ENCODE results near the gene RIPK3.

Gene RIPK3

GRCh38 chr14:24368562-24369252, 28.9 kb upstream of the RIPK3 start:
- no CpG with 5 or more reads among the region's 52 CpGs for WGBS (ENCODE audit: extremely low coverage, insufficient coverage, insufficient read length)
- peak overlapping the region; percentile 94 for H4K12ac ChIP-seq (ENCODE audit: low read depth, low read length)

GRCh38 chr14:24368212-24368561, 28.4 kb upstream of the RIPK3 start:
- Histone ChIP-seq H3K4me3 (ENCODE audit: low read depth, low read length) (peak overlapping the region; percentile 77), H2BK12ac (ENCODE audit: low read length) (peak overlapping the region; percentile 81), H3K9me3 (ENCODE audit: insufficient read depth, low read depth, low read length) (peaks cover 1% of the 10 kb centered on the region), H4K91ac (ENCODE audit: low read depth, low read length) (peak overlapping the region; percentile 99), H3K23ac (ENCODE audit: low read length) (no peak overlapping the region), H3K4me2 (ENCODE audit: low read length) (peak overlapping the region; percentile 98), H3K4ac (ENCODE audit: low read depth, low read length) (peak overlapping the region; percentile 97), H3K18ac (ENCODE audit: low read length) (peak overlapping the region; percentile 98), H3K14ac (ENCODE audit: low read length) (peak overlapping the region; percentile 93), H3K79me1 (ENCODE audit: low read length) (peaks cover 30% of the 10 kb centered on the region), H3K79me2 (ENCODE audit: control insufficient read depth, insufficient read depth, low read length, poor library complexity) (peaks cover 6% of the 10 kb centered on the region), H2AK5ac (ENCODE audit: low read length) (peak overlapping the region; percentile 83), H2BK5ac (ENCODE audit: low read depth, low read length, poor library complexity) (peak overlapping the region; percentile 79), H2BK120ac (ENCODE audit: insufficient read depth, low read length, poor library complexity) (peak overlapping the region; percentile 97), H3K27me3 (ENCODE audit: insufficient read depth, low read length) (no peaks in the 10 kb centered on the region), H4K12ac (ENCODE audit: low read depth, low read length) (peak overlapping the region; percentile 94), H3K36me3 (ENCODE audit: control insufficient read depth in 1 of 2, insufficient read depth in 2 of 2, low read length in 2 of 2) (peaks cover 14 to 20% of the 10 kb centered on the region in 2 experiments), H2AFZ (ENCODE audit: insufficient read depth, low read length, poor library complexity) (peak overlapping the region; percentile 38), H4K8ac (ENCODE audit: low read depth, low read length) (peak overlapping the region; percentile 94), H3K9ac (ENCODE audit: low read length) (peak overlapping the region; percentile 8), H3K27ac (ENCODE audit: low read depth, low read length) (peak overlapping the region; percentile 72), H3K4me1 (ENCODE audit: control insufficient read depth in 1 of 2, insufficient read depth in 2 of 2, low read length in 2 of 2) (peaks cover 3 to 9% of the 10 kb centered on the region in 2 experiments)
- DNase-seq: no peak
- no CpG with 5 or more reads among the region's 15 CpGs for WGBS (ENCODE audit: extremely low coverage, insufficient coverage, insufficient read length)

More at GRCh38 chr14:24368562-24369252, 28.9 kb upstream of the RIPK3 start:
- H2BK120ac ChIP-seq (ENCODE audit: insufficient read depth, low read length, poor library complexity): peak overlapping the region; percentile 97
- H3K9me3 ChIP-seq (ENCODE audit: insufficient read depth, low read depth, low read length): peaks cover 1% of the 10 kb centered on the region
- peak overlapping the region; percentile 19 for H3K9ac ChIP-seq (ENCODE audit: low read length)
- peak overlapping the region; percentile 94 for H4K8ac ChIP-seq (ENCODE audit: low read depth, low read length)
- peaks cover 30% of the 10 kb centered on the region for H3K79me1 ChIP-seq (ENCODE audit: low read length)
- H3K4me1 ChIP-seq (ENCODE audit: control insufficient read depth in 1 of 2, insufficient read depth in 2 of 2, low read length in 2 of 2): peaks cover 3 to 9% of the 10 kb centered on the region in 2 experiments
- H2BK12ac ChIP-seq (ENCODE audit: low read length): peak overlapping the region; percentile 81
- H3K79me2 ChIP-seq (ENCODE audit: control insufficient read depth, insufficient read depth, low read length, poor library complexity): peaks cover 6% of the 10 kb centered on the region
- H3K14ac ChIP-seq (ENCODE audit: low read length): peak overlapping the region; percentile 93
- H2AK5ac ChIP-seq (ENCODE audit: low read length): peak overlapping the region; percentile 83
- no peak for DNase-seq
- no peaks in the 10 kb centered on the region for H3K27me3 ChIP-seq (ENCODE audit: insufficient read depth, low read length)
- H2BK5ac ChIP-seq (ENCODE audit: low read depth, low read length, poor library complexity): peak overlapping the region; percentile 79
- peak overlapping the region; percentile 98 for H3K4me2 ChIP-seq (ENCODE audit: low read length)
- H2AFZ ChIP-seq (ENCODE audit: insufficient read depth, low read length, poor library complexity): peak overlapping the region; percentile 38
- peak overlapping the region; percentile 97 for H3K4ac ChIP-seq (ENCODE audit: low read depth, low read length)
- peak overlapping the region; percentile 99 for H4K91ac ChIP-seq (ENCODE audit: low read depth, low read length)
- H3K4me3 ChIP-seq (ENCODE audit: low read depth, low read length): peak overlapping the region; percentile 77
- H3K27ac ChIP-seq (ENCODE audit: low read depth, low read length): peak overlapping the region; percentile 72
- peaks cover 19 to 25% of the 10 kb centered on the region in 2 experiments for H3K36me3 ChIP-seq (ENCODE audit: control insufficient read depth in 1 of 2, insufficient read depth in 2 of 2, low read length in 2 of 2)
- no peak overlapping the region for H3K23ac ChIP-seq (ENCODE audit: low read length)
- peak overlapping the region; percentile 98 for H3K18ac ChIP-seq (ENCODE audit: low read length)

GRCh38 chr14:24367514-24368211, 27.9 kb upstream of the RIPK3 start, which contains the start of gene NFATC4:
TSS of gene NFATC4 (plus strand) at chr14:24368184. CDS start at chr14:24368341, 157 bp downstream.
- Histone ChIP-seq H3K9ac (ENCODE audit: low read length) (peak within 1 kb of the TSS; percentile 19), H4K8ac (ENCODE audit: low read depth, low read length) (peak within 1 kb of the TSS; percentile 96), H2BK12ac (ENCODE audit: low read length) (peak within 1 kb of the TSS; percentile 81), H2BK120ac (ENCODE audit: insufficient read depth, low read length, poor library complexity) (peak within 1 kb of the TSS; percentile 97), H4K12ac (ENCODE audit: low read depth, low read length) (peak within 1 kb of the TSS; percentile 94), H3K4ac (ENCODE audit: low read depth, low read length) (peak within 1 kb of the TSS; percentile 97), H3K27me3 (ENCODE audit: insufficient read depth, low read length) (no peaks in the 10 kb centered on the region), H4K91ac (ENCODE audit: low read depth, low read length) (peak within 1 kb of the TSS; percentile 99), H3K23ac (ENCODE audit: low read length) (no peak within 1 kb of the TSS), H3K18ac (ENCODE audit: low read length) (peak within 1 kb of the TSS; percentile 98), H2AFZ (ENCODE audit: insufficient read depth, low read length, poor library complexity) (peak within 1 kb of the TSS; percentile 71), H3K4me1 (ENCODE audit: control insufficient read depth in 1 of 2, insufficient read depth in 2 of 2, low read length in 2 of 2) (peaks cover 3 to 9% of the 10 kb centered on the region in 2 experiments), H3K79me1 (ENCODE audit: low read length) (peaks cover 30% of the 10 kb centered on the region), H2AK5ac (ENCODE audit: low read length) (peak within 1 kb of the TSS; percentile 83), H3K14ac (ENCODE audit: low read length) (peak within 1 kb of the TSS; percentile 93), H2BK5ac (ENCODE audit: low read depth, low read length, poor library complexity) (peak within 1 kb of the TSS; percentile 97), H3K27ac (ENCODE audit: low read depth, low read length) (peak within 1 kb of the TSS; percentile 81), H3K4me3 (ENCODE audit: low read depth, low read length) (peak within 1 kb of the TSS; percentile 77), H3K79me2 (ENCODE audit: control insufficient read depth, insufficient read depth, low read length, poor library complexity) (peaks cover 6% of the 10 kb centered on the region), H3K4me2 (ENCODE audit: low read length) (peak within 1 kb of the TSS; percentile 98), H3K9me3 (ENCODE audit: insufficient read depth, low read depth, low read length) (no peaks in the 10 kb centered on the region), H3K36me3 (ENCODE audit: control insufficient read depth in 1 of 2, insufficient read depth in 2 of 2, low read length in 2 of 2) (peaks cover 8 to 16% of the 10 kb centered on the region in 2 experiments)
- no CpG with 5 or more reads among the region's 21 CpGs for WGBS (ENCODE audit: extremely low coverage, insufficient coverage, insufficient read length)
- DNase-seq: peak in 1 of 2 donors; percentile 51

GRCh38 chr14:24366721-24367513, 27.1 kb upstream of the RIPK3 start:
- WGBS (ENCODE audit: extremely low coverage, insufficient coverage, insufficient read length): no CpG with 5 or more reads among the region's 40 CpGs
- Histone ChIP-seq H2AK5ac (ENCODE audit: low read length) (peak overlapping the region; percentile 11), H3K14ac (ENCODE audit: low read length) (peak overlapping the region; percentile 72), H2AFZ (ENCODE audit: insufficient read depth, low read length, poor library complexity) (peak overlapping the region; percentile 92), H3K27ac (ENCODE audit: low read depth, low read length) (peak overlapping the region; percentile 81), H2BK5ac (ENCODE audit: low read depth, low read length, poor library complexity) (peak overlapping the region; percentile 97), H2BK12ac (ENCODE audit: low read length) (peak overlapping the region; percentile 53), H3K27me3 (ENCODE audit: insufficient read depth, low read length) (no peaks in the 10 kb centered on the region), H3K79me1 (ENCODE audit: low read length) (peaks cover 30% of the 10 kb centered on the region), H3K4me3 (ENCODE audit: low read depth, low read length) (peak overlapping the region; percentile 70), H4K8ac (ENCODE audit: low read depth, low read length) (peak overlapping the region; percentile 96), H3K9ac (ENCODE audit: low read length) (no peak overlapping the region), H3K4me1 (ENCODE audit: control insufficient read depth in 1 of 2, insufficient read depth in 2 of 2, low read length in 2 of 2) (peaks cover 3 to 9% of the 10 kb centered on the region in 2 experiments), H3K4ac (ENCODE audit: low read depth, low read length) (peak overlapping the region; percentile 58), H3K23ac (ENCODE audit: low read length) (no peak overlapping the region), H4K12ac (ENCODE audit: low read depth, low read length) (peak overlapping the region; percentile 29), H3K4me2 (ENCODE audit: low read length) (peak overlapping the region; percentile 59), H3K36me3 (ENCODE audit: control insufficient read depth in 1 of 2, insufficient read depth in 2 of 2, low read length in 2 of 2) (peaks cover 3 to 10% of the 10 kb centered on the region in 2 experiments), H4K91ac (ENCODE audit: low read depth, low read length) (peak overlapping the region; percentile 90), H3K79me2 (ENCODE audit: control insufficient read depth, insufficient read depth, low read length, poor library complexity) (peaks cover 6% of the 10 kb centered on the region), H3K18ac (ENCODE audit: low read length) (peak overlapping the region; percentile 63), H2BK120ac (ENCODE audit: insufficient read depth, low read length, poor library complexity) (peak overlapping the region; percentile 92), H3K9me3 (ENCODE audit: insufficient read depth, low read depth, low read length) (no peaks in the 10 kb centered on the region)
- peak; percentile 90 to 94 for DNase-seq
